Panc1 (cell line): ENCODE results near the gene SLC35F4. TPM values are rescaled to one million over a fixed set of nuclear protein-coding genes. Genes with fewer than 3 reads are reported as not detected.
A peak's percentile ranks its signal among the peaks of the same experiment; 100 is the strongest.
"Not testable (repeated sequence)": the region's sequence is repeated elsewhere in the genome, so short reads cannot be mapped to it uniquely, and the experiment has no call there.

Source experiments
- ATAC-seq: fragments of 200-7000 bp; cut with Tn5 transposase; 2 replicates; pipeline ENCODE4 v1.9.1; 2020; ENCODE audit warnings: mild to moderate bottlenecking, moderate library complexity
- BruUV-seq: library from RNA; stranded (reverse); fragments of 400-500 nt; replicated peaks from 2 replicates; lab custom pipeline; 2021; lab: Mats Ljungman, UMichigan
- CTCF ChIA-PET: fragments of 300-600 bp; sonication (Branson Sonifier 250); formaldehyde crosslinking; loops from one replicate; lab custom pipeline; 2022; ENCODE audit warnings: antibody characterized with exemption; lab: Charles Lee
- POLR2A ChIA-PET: fragments of 300-600 bp; sonication (Branson Sonifier 250); formaldehyde crosslinking; loops from one replicate; lab custom pipeline; 2022; ENCODE audit warnings: antibody characterized with exemption; lab: Charles Lee
- DNase-seq: peaks from one replicate; pipeline ENCODE4 v3.0.0-alpha.2; 2010; ENCODE audit warnings: low read depth, low spot score
- H3K27ac ChIP-seq: 2 replicates; pipeline ENCODE4 v1.5.1; 2011; ENCODE audit warnings: mild to moderate bottlenecking, low read length, inconsistent platforms
- H3K27me3 ChIP-seq: fragments of 200-500 bp; sonication (Bioruptor generic); 2 replicates; pipeline ENCODE4 v1.6.0; 2014; ENCODE audit warnings: low read length, inconsistent platforms; ENCODE audit not compliant: control insufficient read depth, insufficient read depth
- H3K36me3 ChIP-seq: fragments of 200-500 bp; sonication (Bioruptor generic); 2 replicates; pipeline ENCODE4 v1.5.1; 2014; ENCODE audit warnings: inconsistent platforms, mild to moderate bottlenecking, low read length, moderate library complexity; ENCODE audit not compliant: control insufficient read depth, insufficient read depth
- H3K4me1 ChIP-seq: 2 replicates; pipeline ENCODE4 v1.5.1; 2011; ENCODE audit warnings: inconsistent platforms, mild to moderate bottlenecking, low read length, moderate library complexity; ENCODE audit not compliant: control insufficient read depth, insufficient read depth
- H3K4me3 ChIP-seq, 2 experiments: 2 replicates each; pipeline ENCODE4 v1.5.1; 2011 to 2012; ENCODE audit warnings: low read depth in 2 of 2, low read length in 2 of 2, mild to moderate bottlenecking in 2 of 2, inconsistent platforms in 1 of 2, moderate library complexity in 1 of 2
- H3K9me3 ChIP-seq: fragments of 200-500 bp; sonication (Bioruptor generic); 2 replicates; pipeline ENCODE4 v1.5.1; 2014; ENCODE audit warnings: low read depth, mild to moderate bottlenecking, inconsistent platforms, low read length, moderate library complexity; ENCODE audit not compliant: control insufficient read depth, insufficient read depth
- CTCF ChIP-seq: fragments of 450-650 bp; IDR thresholded peaks from 2 replicates; pipeline ENCODE4 v1.5.1; 2017; ENCODE audit warnings: mild to moderate bottlenecking
- POLR2AphosphoS5 ChIP-seq: IDR thresholded peaks from 2 replicates; pipeline ENCODE4 v1.6.1; 2012; ENCODE audit warnings: mild to moderate bottlenecking, low read depth, low read length, moderate library complexity
- REST ChIP-seq, 2 experiments: IDR thresholded peaks; 2 replicates each; pipeline ENCODE4 v1.6.1; 2011 to 2012; ENCODE audit warnings: low read depth in 2 of 2, control low read depth in 1 of 2, low read length in 1 of 2, mild to moderate bottlenecking in 1 of 2, moderate library complexity in 1 of 2; ENCODE audit not compliant: insufficient read depth in 1 of 2
- SIN3A ChIP-seq: IDR thresholded peaks from 2 replicates; pipeline ENCODE4 v1.6.1; 2012; ENCODE audit warnings: low read depth, mild to moderate bottlenecking, low read length, moderate library complexity, borderline replicate concordance; ENCODE audit not compliant: insufficient read depth
- TCF7L2 ChIP-seq: IDR thresholded peaks from 2 replicates; pipeline ENCODE4 v1.6.1; 2011; ENCODE audit warnings: mild to moderate bottlenecking, low read depth, low read length, inconsistent platforms
- in situ Hi-C: cut with HindIII; loops from 2 replicates; pipeline ENCODE4 v1.10.0; 2016; ENCODE audit warnings: low sequenced_read_pairs, low pct_unique_long_range_greater_than_20kb
- intact Hi-C: fragments of 100-400 bp; cut with micrococcal nuclease; formaldehyde crosslinking; loops from one replicate; pipeline ENCODE4 v1.10.0; 2022; ENCODE audit not compliant: unreplicated experiment
- total RNA-seq: library from RNA; stranded (reverse); gene quantifications from one replicate; pipeline ENCODE4 v1.2.1, GENCODE V29; 2021; ENCODE audit not compliant: unreplicated experiment

Gene SLC35F4
- total RNA-seq, 1 experiment from 2014 or later, result not detected

- Histone ChIP-seq H3K27ac (no peak overlapping the region), H3K27me3 (no peaks in the 10 kb centered on the region), H3K9me3 (no peaks in the 10 kb centered on the region), H3K4me3 (no peak overlapping the region), H3K4me1 (no peaks in the 10 kb centered on the region), H3K36me3 (no peaks in the 10 kb centered on the region)
- in situ Hi-C loops, result no loop called here
- no TSS peak for BruUV-seq
- intact Hi-C loops, result no loop called here
- POLR2A ChIA-PET, result no interaction called here
- TF ChIP-seq TCF7L2 (no peak), CTCF (no peak), SIN3A (no peak), POLR2AphosphoS5 (no peak), REST (IDR thresholded peaks at IDR 0.05; ENCODE audit: insufficient read depth in 1 of 2, low read depth in 2 of 2, low read length in 1 of 2) (no peak)
- CTCF ChIA-PET, result no interaction called here
- ATAC-seq, result no peak
- DNase-seq, result no peak
These were observed 136.4 kb downstream of the SLC35F4 start for GRCh38 chr14:57729208-57730187.

GRCh38 chr14:57725399-57726077 lies 140.4 kb downstream of the SLC35F4 start:
- POLR2A ChIA-PET, result no interaction called here
- H3K27ac ChIP-seq, result no peak overlapping the region
- TF ChIP-seq CTCF, result no peak
- no peak for TF ChIP-seq REST (IDR thresholded peaks at IDR 0.05; ENCODE audit: insufficient read depth in 1 of 2, low read depth in 2 of 2, low read length in 1 of 2)
- TF ChIP-seq TCF7L2, result no peak
- no peak for TF ChIP-seq POLR2AphosphoS5
- no peak for TF ChIP-seq SIN3A
- no peaks in the 10 kb centered on the region; the same call in 1 of the 2 replicates for H3K9me3 ChIP-seq
- DNase-seq, result peak; percentile 73
- in situ Hi-C loops, result no loop called here
- H3K4me3 ChIP-seq, result no peak overlapping the region
- no peaks in the 10 kb centered on the region for H3K4me1 ChIP-seq
- ATAC-seq, result peak; percentile 87
- no TSS peak for BruUV-seq
- CTCF ChIA-PET, result no interaction called here
- no peaks in the 10 kb centered on the region for H3K27me3 ChIP-seq
- intact Hi-C loops, result no loop called here
- no peaks in the 10 kb centered on the region for H3K36me3 ChIP-seq

GRCh38 chr14:57722141-57722540 lies 143.8 kb downstream of the SLC35F4 start:
- DNase-seq, ATAC-seq, BruUV-seq, H3K36me3 ChIP-seq, POLR2A ChIA-PET, H3K9me3 ChIP-seq, H3K4me3 ChIP-seq, intact Hi-C loops, H3K27me3 ChIP-seq, CTCF ChIA-PET, H3K27ac ChIP-seq, H3K4me1 ChIP-seq, in situ Hi-C loops: not testable (repeated sequence)
